Suppressor macrophage treated with lipopolysaccharide for 4 hours (primary cell): ENCODE data around the gene ACTR6.

Source experiments
- DNase-seq: peaks from one replicate; pipeline ENCODE4 v3.0.0-alpha.2; 2020

ACTR6 gene

GRCh38 chr12:100268835-100269564 lies 68.4 kb downstream of the ACTR6 start:
- peak; percentile 26 for DNase-seq

GRCh38 chr12:100273782-100274181 lies 73.2 kb downstream of the ACTR6 start:
- no peak for DNase-seq
